ENCODE measurements around the gene INPP5D.

DNA sequence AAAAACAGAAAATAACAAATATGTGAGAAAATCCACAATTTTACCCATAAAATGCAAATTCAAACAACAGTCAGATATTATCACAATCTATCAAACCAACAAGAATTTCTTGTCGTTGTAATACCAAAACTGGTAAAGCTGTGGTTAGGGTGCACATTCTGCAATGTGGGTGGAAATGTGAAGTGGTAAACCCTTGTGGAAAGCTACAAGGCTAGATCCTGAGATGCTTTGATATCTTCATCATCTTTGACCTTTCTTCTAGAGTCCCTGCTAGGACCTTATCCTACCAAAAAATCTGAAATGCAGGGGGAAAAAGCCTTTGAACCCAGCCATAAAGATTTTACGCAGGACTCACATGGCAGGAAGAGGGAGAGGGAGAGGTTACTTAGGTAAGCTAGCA, 174.1 kb downstream of the INPP5D start:
- TF ChIP-seq GATA3 (IDR thresholded peaks at IDR 0.05; ENCODE audit: low read depth, low read length) (no peak), GATA2 (IDR thresholded peaks at IDR 0.05; ENCODE audit: low read depth, low read length) (no peak)

All from SH-SY5Y (cell line).